HUES64 (cell line): Measurements from ENCODE around the gene MYMK.
"Not testable (repeated sequence)": the region's sequence is repeated elsewhere in the genome, so short reads cannot be mapped to it uniquely, and the experiment has no call there.

Experiments used
- H3K27ac ChIP-seq: 2 replicates; pipeline ENCODE4 v1.7.0; 2013; ENCODE audit warnings: low read depth, low read length, inconsistent platforms
- H3K27me3 ChIP-seq: 2 replicates; pipeline ENCODE4 v1.6.1; 2013; ENCODE audit warnings: mild to moderate bottlenecking, low read length; ENCODE audit not compliant: insufficient read depth
- H3K36me3 ChIP-seq: 2 replicates; pipeline ENCODE4 v1.6.1; 2013; ENCODE audit warnings: mild to moderate bottlenecking, low read length; ENCODE audit not compliant: insufficient read depth
- H3K4me1 ChIP-seq: 2 replicates; pipeline ENCODE4 v1.6.1; 2013; ENCODE audit warnings: mild to moderate bottlenecking, low read length, moderate library complexity; ENCODE audit not compliant: insufficient read depth
- H3K4me3 ChIP-seq: 2 replicates; pipeline ENCODE4 v1.5.1; 2013; ENCODE audit warnings: mild to moderate bottlenecking, low read length, moderate library complexity
- H3K9ac ChIP-seq: 2 replicates; pipeline ENCODE4 v1.6.1; 2013; ENCODE audit warnings: mild to moderate bottlenecking, low read depth, low read length
- H3K9me3 ChIP-seq: 2 replicates; pipeline ENCODE4 v1.6.1; 2013; ENCODE audit warnings: low read depth, low read length; ENCODE audit not compliant: insufficient read depth
- WGBS: fragments of 150-250, 120-280 bp; methylation state at CpG from one replicate; pipeline ENCODE4 v1.1.7; 2013; ENCODE audit warnings: missing lambda C conversion rate; 5-methylcytosine and 5-hydroxymethylcytosine counted together

The MYMK gene

DNA sequence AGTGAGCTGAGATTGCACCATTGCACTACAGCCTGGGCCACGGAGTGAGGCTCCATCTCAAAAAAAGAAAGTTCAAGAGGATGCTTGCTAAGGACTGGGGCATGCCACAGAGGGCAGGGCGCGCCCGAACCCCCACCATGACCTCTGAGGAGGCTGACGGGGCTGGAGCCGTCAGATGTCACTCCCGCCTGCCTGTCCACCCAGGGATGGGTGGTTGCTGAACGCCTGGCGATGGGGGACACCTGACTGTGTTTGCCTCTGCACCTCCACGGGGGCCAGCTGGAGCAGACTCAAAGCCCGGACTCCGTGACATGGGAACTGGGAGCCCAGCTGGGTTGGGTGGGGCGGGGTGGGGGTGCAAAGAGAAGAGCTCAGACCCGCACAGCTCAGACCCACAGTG, 41.6 kb upstream of the MYMK start:
- 88% methylated on average over 14 of the region's 14 CpGs for WGBS
- Histone ChIP-seq H3K27me3 (no peaks in the 10 kb centered on the region), H3K4me3 (no peak overlapping the region), H3K36me3 (no peaks in the 10 kb centered on the region), H3K4me1 (0 out of 2 replicates have a peak, but pooled peaks cover 3% of the 10 kb centered on the region), H3K9ac (no peak overlapping the region), H3K27ac (no peak overlapping the region), H3K9me3 (no peaks in the 10 kb centered on the region)

DNA sequence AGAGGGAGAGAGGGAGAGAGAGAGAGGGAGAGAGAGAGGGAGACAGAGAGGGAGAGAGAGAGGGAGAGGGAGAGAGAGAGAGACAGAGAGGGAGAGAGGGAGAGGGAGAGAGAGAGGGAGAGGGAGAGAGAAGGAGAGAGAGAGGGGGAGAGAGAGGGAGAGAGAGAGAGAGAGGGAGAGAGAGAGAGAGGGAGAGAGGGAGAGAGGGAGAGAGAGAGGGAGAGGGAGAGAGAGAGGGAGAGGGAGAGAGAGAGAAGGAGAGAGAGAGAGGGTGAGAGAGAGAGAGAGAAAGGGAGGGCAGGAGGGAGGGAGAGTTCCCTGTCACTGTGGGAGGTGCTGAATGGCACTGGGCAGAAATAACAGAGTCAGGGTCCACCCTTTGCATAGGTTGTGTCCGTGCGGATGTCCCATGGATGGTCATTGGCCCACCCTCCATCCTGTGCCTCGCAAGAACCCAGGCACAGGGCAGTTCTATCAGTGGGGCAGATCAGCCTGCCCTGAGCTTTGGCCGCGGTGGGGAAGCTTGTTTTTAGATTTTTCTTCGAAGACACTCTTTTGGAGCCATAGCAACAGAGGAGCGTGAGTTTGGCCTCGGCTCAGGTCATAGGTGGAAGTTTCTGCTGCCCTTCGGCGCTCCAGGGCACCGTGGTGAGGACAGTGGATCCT, 39.8 kb upstream of the MYMK start:
- Histone ChIP-seq H3K9me3 (no peaks in the 10 kb centered on the region), H3K4me3 (no peak overlapping the region), H3K4me1 (0 out of 2 replicates have a peak, but pooled peaks cover 3% of the 10 kb centered on the region), H3K27me3 (no peaks in the 10 kb centered on the region), H3K27ac (no peak overlapping the region), H3K9ac (no peak overlapping the region), H3K36me3 (no peaks in the 10 kb centered on the region)
- 84% methylated on average over 11 of the region's 11 CpGs for WGBS

DNA sequence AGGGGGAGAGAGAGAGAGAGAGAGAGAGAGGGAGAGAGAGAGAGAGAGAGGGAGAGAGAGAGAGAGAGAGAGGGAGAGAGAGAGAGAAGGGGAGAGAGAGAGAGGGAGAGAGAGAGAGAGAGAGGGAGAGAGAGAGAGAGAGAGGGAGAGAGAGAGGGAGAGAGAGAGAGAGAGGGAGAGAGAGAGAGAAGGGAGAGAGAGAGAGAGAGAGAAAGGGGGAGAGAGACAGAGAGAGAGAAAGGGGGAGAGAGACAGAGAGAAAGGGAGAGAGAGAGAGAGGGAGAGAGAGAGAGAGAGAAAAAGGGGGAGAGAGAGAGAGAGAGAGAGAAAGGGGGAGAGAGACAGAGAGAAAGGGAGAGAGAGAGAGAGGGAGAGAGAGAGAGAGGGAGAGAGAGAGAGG, 39.1 kb upstream of the MYMK start:
- H3K27ac ChIP-seq, H3K4me1 ChIP-seq, H3K4me3 ChIP-seq, H3K9ac ChIP-seq, H3K27me3 ChIP-seq, H3K36me3 ChIP-seq, H3K9me3 ChIP-seq: not testable (repeated sequence)

DNA sequence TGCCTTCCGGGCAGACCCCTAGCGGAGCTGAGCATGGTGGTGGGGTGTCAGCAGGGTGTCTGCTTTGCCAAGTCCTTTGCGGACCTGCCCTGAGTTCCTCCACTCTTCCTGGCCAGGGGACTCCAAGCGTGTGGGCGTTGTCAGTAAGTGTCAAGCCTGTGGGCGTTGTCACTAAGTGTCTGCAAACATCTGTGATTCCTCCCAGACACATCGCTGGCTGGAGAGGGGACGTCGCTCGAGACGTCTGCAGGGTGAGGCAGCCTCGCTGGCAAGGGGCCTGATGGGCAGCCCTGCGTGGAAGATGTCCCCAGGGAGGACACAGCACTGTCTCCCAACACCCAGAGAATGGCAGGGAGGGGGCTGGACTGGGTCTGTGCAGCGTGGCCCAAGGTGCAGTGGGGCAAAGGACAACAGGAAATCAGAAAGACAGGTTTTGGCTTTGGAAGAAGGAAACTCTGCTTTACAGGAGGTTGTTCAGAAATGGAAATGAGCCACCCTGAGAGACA, 38.6 kb upstream of the MYMK start:
- H3K4me3 ChIP-seq: no peak overlapping the region
- H3K9ac ChIP-seq: no peak overlapping the region
- no peaks in the 10 kb centered on the region for H3K9me3 ChIP-seq
- WGBS: 65% methylated on average over 14 of the region's 14 CpGs
- H3K4me1 ChIP-seq: peaks cover 8% of the 10 kb centered on the region; the same call in 1 of the 2 replicates
- H3K27ac ChIP-seq: no peak overlapping the region
- H3K27me3 ChIP-seq: no peaks in the 10 kb centered on the region
- no peaks in the 10 kb centered on the region for H3K36me3 ChIP-seq

DNA sequence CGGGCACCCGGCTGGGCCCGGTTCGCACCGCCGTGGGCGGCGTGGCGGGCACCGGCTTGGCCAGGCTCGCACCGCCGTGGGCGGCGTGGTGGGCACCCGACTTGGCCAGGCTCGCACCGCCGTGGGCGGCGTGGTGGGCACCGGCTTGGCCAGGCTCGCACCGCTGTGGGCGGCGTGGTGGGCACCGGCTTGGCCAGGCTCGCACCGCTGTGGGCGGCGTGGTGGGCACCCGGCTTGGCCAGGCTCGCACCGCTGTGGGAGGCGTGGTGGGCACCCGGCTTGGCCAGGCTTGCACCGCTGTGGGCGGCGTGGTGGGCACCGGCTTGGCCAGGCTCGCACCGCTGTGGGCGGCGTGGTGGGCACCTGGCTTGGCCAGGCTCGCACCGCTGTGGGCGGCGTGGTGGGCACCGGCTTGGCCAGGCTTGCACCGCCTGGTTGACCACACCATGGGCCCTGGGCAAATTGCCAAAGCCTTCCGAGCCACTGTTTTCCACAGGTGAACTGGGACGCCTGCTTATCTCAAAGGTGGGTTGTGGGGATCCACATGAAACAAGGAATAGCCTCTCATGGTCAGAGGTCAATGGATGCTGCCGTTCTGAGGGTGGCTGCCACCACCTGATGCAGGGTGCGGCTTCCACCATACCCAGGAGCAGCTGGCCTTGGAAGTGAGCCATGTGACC, 38.0 kb upstream of the MYMK start:
- H3K9me3 ChIP-seq: no peaks in the 10 kb centered on the region
- H3K27me3 ChIP-seq: no peaks in the 10 kb centered on the region
- no peak overlapping the region for H3K4me3 ChIP-seq
- H3K36me3 ChIP-seq: no peaks in the 10 kb centered on the region
- H3K9ac ChIP-seq: no peak overlapping the region
- H3K4me1 ChIP-seq: peaks cover 12% of the 10 kb centered on the region
- 95% methylated on average over 54 of the region's 54 CpGs for WGBS
- H3K27ac ChIP-seq: no peak overlapping the region

DNA sequence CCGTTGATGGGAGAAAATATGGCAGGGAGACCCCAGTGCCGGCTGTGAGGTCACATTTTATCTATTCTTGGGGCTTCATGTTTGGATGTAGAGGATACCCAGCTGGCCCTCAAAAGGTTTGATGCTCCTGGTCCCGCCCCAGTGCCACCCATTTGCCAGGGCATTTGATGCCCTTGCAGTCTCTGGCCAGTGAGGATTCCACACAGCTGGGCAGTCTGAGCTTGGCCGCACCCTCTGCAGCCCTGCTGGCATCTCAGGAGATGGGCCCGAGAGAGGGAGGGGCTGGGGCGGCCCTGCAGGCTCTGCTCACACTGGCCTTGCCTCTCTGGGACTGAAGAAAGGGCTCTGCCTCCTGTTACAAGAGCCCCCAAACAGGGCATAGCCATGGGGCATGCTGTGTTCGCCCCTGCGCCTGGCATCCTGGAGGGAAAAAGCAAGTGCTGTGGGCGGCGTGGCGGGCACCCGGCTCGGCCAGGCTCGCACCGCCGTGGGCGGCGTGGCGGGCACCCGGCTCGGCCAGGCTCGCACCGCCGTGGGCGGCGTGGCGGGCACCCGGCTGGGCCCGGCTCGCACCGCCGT, 37.3 kb upstream of the MYMK start:
- WGBS: 89% methylated on average over 32 of the region's 32 CpGs
- Histone ChIP-seq H3K27me3 (no peaks in the 10 kb centered on the region), H3K9me3 (no peaks in the 10 kb centered on the region), H3K36me3 (no peaks in the 10 kb centered on the region), H3K4me3 (no peak overlapping the region), H3K4me1 (peaks cover 13% of the 10 kb centered on the region), H3K27ac (no peak overlapping the region), H3K9ac (no peak overlapping the region)

DNA sequence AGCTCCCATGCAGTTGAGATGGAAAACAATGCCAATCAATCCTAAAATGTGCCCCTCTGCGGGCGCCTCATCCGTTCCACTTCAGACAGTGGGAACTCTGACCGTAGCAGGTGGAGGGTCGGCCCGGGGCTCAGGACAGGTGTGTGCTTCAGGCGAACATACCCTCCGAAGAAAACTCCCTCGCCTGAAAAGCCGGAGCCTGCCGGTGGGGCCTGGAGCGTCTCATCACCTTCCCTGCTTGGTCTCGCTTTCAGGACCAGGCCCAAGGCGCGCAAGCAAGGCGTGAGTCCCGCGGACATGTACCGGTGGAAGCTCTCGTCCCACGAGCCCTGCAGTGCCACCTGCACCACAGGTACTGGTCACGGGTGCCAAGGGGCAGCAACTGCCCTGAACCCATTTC, 36.2 kb upstream of the MYMK start:
- H3K9ac ChIP-seq: no peak overlapping the region
- H3K4me3 ChIP-seq: no peak overlapping the region
- 95% methylated on average over 22 of the region's 22 CpGs for WGBS
- no peak overlapping the region for H3K27ac ChIP-seq
- peaks cover 13% of the 10 kb centered on the region for H3K4me1 ChIP-seq
- H3K36me3 ChIP-seq: no peaks in the 10 kb centered on the region
- H3K27me3 ChIP-seq: no peaks in the 10 kb centered on the region
- H3K9me3 ChIP-seq: no peaks in the 10 kb centered on the region

DNA sequence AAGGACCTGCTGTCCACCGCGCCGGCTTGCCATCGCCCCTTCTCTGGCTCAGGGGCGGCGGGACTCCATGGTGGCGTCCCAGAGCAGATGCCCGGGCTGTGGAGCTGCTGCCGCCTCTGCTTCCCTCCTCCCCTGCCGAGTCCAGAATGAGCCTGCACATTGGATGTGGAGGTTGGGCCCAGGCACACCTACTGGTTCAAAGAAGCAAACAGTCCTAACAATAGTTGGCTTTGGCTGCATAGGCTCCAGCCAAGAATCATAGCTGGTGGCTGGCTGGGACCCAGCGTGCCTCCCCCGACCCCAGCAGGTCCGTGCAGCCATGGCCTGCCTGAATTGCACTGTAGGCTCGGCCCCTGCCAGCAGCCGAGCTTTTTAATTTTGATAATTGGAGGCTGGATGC, 35.6 kb upstream of the MYMK start:
- Histone ChIP-seq H3K27ac (no peak overlapping the region), H3K9me3 (no peaks in the 10 kb centered on the region), H3K9ac (no peak overlapping the region), H3K4me1 (peaks cover 13% of the 10 kb centered on the region), H3K4me3 (no peak overlapping the region), H3K27me3 (no peaks in the 10 kb centered on the region), H3K36me3 (no peaks in the 10 kb centered on the region)
- 94% methylated on average over 15 of the region's 15 CpGs for WGBS

DNA sequence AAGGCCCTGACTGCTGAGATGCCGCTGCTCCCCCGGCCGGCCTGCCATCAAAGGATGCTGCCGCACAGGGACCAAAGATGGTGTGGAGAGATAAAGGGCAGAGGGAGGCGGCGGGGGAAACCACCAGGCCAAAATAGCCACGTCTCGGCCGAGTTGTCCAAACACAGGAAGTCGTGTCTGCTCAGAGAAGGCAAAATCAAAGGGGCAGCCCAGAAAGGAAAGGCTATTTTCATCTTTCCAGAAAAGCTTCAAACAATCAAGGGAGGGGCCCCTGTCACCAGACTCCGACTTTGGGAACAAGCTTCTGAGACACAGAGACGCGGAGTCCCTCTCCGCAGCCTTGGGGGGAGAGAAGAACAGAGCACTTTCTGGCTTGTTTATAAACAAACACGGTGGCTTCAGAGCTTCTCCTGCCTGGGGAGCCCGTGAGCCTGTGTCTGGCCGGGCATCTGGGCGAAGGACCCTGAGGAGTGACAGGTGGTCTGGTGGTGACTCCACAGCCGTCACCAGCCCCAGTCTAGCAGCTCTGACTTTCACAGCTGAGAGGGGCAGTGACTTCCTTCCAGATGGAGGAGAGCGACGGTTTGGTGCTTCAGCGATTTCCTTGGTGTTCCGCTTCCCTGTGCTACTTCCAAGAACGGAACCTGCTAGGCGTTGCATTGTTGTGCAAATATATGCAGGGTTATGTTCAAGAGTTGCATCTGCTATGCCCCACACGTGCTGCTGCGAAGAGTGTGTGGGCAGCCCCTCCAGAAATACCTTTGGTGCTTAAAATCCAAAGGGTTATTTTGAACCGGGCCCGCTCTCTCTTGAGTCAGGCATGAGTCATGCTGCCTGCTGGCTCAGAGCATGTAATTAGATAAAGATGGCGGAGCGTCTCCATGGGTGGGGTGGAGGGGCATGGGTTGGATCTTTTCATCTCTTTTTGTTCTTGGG, 33.7 kb upstream of the MYMK start:
- H3K4me1 ChIP-seq: peaks cover 14% of the 10 kb centered on the region
- WGBS: 24% methylated on average over 31 of the region's 31 CpGs
- no peaks in the 10 kb centered on the region for H3K9me3 ChIP-seq
- H3K4me3 ChIP-seq: no peak overlapping the region
- peak overlapping the region; percentile 82 for H3K27ac ChIP-seq
- no peaks in the 10 kb centered on the region for H3K36me3 ChIP-seq
- peak overlapping the region; percentile 37; the same call in 1 of the 2 replicates for H3K9ac ChIP-seq
- H3K27me3 ChIP-seq: no peaks in the 10 kb centered on the region

DNA sequence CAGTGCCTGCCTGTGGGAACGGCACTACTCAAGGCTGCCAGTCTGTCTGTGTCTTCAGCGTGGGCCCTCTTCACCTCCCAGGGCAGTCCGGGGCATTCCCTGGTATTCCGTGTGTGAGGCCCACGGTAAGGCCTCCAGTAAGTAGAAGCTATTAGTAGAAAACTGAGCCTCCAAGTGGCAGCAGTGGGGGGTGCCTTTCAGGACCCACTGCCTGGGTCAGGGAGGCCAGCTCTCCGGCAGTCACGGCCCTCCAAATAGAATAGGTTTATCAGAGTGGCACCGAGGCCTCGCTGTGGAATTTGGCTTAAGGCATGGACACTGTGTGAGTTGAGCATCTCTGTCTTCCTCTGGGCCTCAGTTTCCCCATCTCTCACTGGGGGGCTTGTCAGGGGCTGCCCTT, 32.8 kb upstream of the MYMK start:
- no peaks in the 10 kb centered on the region for H3K9me3 ChIP-seq
- no peak overlapping the region for H3K9ac ChIP-seq
- H3K27ac ChIP-seq: peak overlapping the region; percentile 9; the same call in 1 of the 2 replicates
- H3K36me3 ChIP-seq: no peaks in the 10 kb centered on the region
- 90% methylated on average over 9 of the region's 9 CpGs for WGBS
- no peak overlapping the region for H3K4me3 ChIP-seq
- H3K4me1 ChIP-seq: peaks cover 14% of the 10 kb centered on the region
- H3K27me3 ChIP-seq: no peaks in the 10 kb centered on the region

DNA sequence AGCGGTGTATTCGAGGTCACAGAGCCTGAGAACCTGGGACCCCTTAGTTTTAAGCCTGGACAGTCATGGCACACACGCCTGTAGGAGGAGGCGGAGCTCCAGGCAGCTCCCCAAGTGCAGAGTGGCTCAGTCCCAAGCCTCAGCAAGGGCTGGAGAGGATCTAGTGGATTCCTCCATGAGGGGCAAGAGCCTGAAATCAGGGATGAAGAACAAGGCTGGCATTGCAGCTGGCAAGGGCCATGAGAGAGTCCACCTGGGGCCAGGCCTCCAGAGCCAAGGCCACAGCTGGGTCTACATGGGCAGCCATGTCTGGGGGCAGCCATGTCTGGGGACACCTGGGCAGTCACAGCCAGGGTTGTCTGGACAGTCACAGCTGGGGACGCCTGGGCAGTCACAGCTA, 31.6 kb upstream of the MYMK start:
- Histone ChIP-seq H3K27me3 (no peaks in the 10 kb centered on the region), H3K9ac (no peak overlapping the region), H3K27ac (no peak overlapping the region), H3K4me3 (no peak overlapping the region), H3K4me1 (peaks cover 14% of the 10 kb centered on the region), H3K9me3 (no peaks in the 10 kb centered on the region), H3K36me3 (no peaks in the 10 kb centered on the region)
- 88% methylated on average over 5 of the region's 5 CpGs for WGBS
